Measurements from ENCODE around the gene TMEM158. TPM values are rescaled to one million over a fixed set of nuclear protein-coding genes. Genes with fewer than 3 reads are reported as not detected.

TMEM158 gene
- total and polyA plus RNA-seq, 2 of the 8 experiments (the other 6 are each of a cell fraction or from before 2014, with no cell fraction given) = 6.8 to 30.3 TPM

DNA sequence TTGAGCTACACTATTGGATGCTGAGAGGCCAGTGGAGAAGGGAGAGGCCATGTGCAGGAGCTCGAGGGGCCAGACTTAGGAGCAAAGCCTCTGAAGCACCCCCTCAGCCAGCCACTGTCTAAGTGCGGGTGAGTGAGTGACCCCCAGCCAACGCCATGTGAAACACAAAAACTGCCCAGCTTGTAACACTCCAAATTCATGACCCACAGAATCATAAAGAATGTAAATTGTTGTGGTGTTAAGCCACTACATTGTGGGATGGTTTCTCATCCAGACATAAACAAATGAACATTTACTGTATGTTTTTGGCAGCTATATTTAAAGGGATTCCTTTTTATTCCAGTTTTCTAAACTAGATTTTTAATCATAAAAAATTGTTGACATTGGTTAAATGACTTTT is 27.2 kb upstream of the TMEM158 start (continued):
- no peak for TF ChIP-seq ATF3 (IDR thresholded peaks at IDR 0.05; ENCODE audit: insufficient read depth, low read depth, low read length)
- TF ChIP-seq RBBP5 (IDR thresholded peaks at IDR 0.05; ENCODE audit: borderline replicate concordance, low read depth, low read length) = no peak
- no peak for TF ChIP-seq JUN (IDR thresholded peaks at IDR 0.05; ENCODE audit: low read depth, low read length)
- TF ChIP-seq EGR1 (IDR thresholded peaks at IDR 0.05; ENCODE audit: borderline replicate concordance, low read depth, low read length) = no peak
- no peak for TF ChIP-seq NRF1 (IDR thresholded peaks at IDR 0.05; ENCODE audit: low read depth, low read length)

All from H1 (cell line).